ENCODE measurements around the gene BEX3.

The BEX3 gene

DNA sequence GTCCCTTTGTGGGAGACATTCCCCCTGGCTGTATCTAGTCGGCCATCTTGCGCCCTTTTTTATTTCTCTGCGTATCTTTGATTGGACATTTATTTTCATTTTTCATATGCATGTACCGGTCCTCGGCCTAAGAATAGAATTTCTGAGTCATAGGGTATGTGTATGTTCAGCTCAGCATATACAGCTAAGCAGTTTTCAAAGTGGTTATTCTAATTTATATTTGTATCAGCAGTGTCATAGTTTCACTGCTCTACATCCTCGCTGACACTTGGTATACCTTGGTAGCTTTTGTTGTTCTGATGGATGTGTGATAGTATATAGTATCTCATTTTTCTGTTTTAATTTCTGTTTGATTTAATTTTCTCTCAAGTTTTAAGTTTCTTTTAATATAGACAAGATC is 38.7 kb downstream of the BEX3 start:
- DNase-seq (ENCODE audit: low spot score): no peak
- TF ChIP-seq, protein P1, sequence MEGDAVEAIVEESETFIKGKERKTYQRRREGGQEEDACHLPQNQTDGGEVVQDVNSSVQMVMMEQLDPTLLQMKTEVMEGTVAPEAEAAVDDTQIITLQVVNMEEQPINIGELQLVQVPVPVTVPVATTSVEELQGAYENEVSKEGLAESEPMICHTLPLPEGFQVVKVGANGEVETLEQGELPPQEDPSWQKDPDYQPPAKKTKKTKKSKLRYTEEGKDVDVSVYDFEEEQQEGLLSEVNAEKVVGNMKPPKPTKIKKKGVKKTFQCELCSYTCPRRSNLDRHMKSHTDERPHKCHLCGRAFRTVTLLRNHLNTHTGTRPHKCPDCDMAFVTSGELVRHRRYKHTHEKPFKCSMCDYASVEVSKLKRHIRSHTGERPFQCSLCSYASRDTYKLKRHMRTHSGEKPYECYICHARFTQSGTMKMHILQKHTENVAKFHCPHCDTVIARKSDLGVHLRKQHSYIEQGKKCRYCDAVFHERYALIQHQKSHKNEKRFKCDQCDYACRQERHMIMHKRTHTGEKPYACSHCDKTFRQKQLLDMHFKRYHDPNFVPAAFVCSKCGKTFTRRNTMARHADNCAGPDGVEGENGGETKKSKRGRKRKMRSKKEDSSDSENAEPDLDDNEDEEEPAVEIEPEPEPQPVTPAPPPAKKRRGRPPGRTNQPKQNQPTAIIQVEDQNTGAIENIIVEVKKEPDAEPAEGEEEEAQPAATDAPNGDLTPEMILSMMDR (IDR thresholded peaks at IDR 0.05; ENCODE audit: extremely low read depth, insufficient read depth, missing control alignments): no peak
- in situ Hi-C loops (cut with MboI; ENCODE audit: low pct_unique_long_range_greater_than_20kb, low sequenced_read_pairs, unreplicated experiment): no loop called here

GRCh38 chrX:103415528-103415927 is 39.2 kb downstream of the BEX3 start:
- DNase-seq (ENCODE audit: low spot score): no peak
- in situ Hi-C loops (cut with MboI; ENCODE audit: low pct_unique_long_range_greater_than_20kb, low sequenced_read_pairs, unreplicated experiment): no loop called here
- TF ChIP-seq, protein P1 (IDR thresholded peaks at IDR 0.05; ENCODE audit: extremely low read depth, insufficient read depth, missing control alignments): no peak

DNA sequence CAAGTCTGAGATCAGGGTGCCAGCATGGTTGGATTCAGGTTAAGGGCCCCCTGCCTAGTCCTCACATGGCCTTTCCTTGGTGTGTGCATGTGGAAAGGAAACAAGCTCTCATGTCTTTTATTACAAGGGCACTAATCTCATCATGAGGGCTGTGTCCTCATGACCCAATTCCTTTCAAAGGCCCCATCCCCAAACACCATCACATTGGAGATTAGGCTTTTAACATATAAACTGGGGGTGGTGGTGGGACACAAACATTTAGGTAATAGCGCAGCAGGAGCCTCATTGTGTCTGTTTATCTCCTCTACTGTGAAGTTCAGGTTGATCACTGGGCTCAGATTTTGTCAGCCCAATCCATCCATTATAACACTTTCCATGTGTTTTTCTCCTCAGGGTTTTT is 41.0 kb downstream of the BEX3 start:
- no peak for DNase-seq (ENCODE audit: low spot score)
- TF ChIP-seq, protein P1 (IDR thresholded peaks at IDR 0.05; ENCODE audit: extremely low read depth, insufficient read depth, missing control alignments): no peak
- in situ Hi-C loops (cut with MboI; ENCODE audit: low pct_unique_long_range_greater_than_20kb, low sequenced_read_pairs, unreplicated experiment): no loop called here

DNA sequence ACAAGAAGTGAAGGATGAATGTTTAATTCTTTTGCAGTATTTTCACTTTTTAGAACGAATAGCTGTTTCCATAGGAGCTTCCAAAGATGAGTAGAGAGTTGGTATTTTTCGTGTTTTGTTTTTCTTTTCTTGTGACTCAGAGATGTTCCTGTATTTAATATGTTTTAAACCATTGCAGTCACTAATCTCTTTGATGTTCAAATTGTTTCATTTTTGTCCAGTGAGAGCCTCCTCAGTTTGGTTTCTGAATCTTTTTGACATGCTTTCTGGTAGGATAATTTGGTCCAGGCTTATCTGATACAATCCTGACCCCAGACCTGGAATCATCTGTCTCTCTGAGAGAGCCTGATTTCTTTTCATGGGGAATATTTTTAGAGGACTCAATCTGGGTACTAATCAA is 41.6 kb downstream of the BEX3 start:
- TF ChIP-seq, protein P1 (IDR thresholded peaks at IDR 0.05; ENCODE audit: extremely low read depth, insufficient read depth, missing control alignments): no peak
- in situ Hi-C loops (cut with MboI; ENCODE audit: low pct_unique_long_range_greater_than_20kb, low sequenced_read_pairs, unreplicated experiment): no loop called here
- DNase-seq (ENCODE audit: low spot score): no peak

- in situ Hi-C loops (cut with MboI; ENCODE audit: low pct_unique_long_range_greater_than_20kb, low sequenced_read_pairs, unreplicated experiment): no loop called here
- TF ChIP-seq, protein P1 (IDR thresholded peaks at IDR 0.05; ENCODE audit: extremely low read depth, insufficient read depth, missing control alignments): no peak
- DNase-seq (ENCODE audit: low spot score): no peak
Observed at GRCh38 chrX:103418811-103419340, 42.5 kb downstream of the BEX3 start.

DNA sequence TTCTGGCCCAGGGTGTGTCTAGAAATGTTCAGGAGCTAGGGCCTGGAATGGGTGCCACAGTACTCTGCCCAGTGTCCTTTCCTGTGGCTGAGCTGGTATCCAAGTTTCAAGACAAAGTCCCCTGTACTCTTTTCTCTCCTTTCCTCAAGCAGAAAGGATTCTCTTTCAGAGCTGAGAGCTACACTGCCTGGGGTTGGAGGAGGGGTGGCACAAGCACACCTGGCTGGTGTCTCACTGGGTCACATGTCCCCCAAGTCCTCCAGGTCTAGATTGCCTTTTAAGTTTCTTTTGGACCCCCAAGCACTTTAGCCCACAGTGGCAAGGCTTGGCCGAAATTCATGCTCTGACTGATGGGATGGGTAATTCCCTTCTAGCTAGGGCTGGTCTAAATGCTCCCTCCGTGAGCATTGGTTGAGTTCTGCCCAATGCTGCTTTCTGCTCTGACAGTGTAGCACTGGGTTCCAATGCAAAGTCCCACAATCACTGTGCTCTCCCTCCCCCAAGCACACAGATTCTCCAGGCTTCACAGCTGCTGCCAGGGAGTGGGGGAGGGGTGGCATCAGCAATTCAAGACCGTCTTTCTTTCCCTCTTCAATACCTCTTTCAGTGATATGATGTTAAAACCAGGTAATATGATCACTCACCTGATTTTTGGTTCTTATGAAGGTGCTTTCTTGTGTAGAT is 47.8 kb downstream of the BEX3 start:
- TF ChIP-seq, protein P1 (IDR thresholded peaks at IDR 0.05; ENCODE audit: extremely low read depth, insufficient read depth, missing control alignments): no peak
- no peak for DNase-seq (ENCODE audit: low spot score)
- in situ Hi-C loops (cut with MboI; ENCODE audit: low pct_unique_long_range_greater_than_20kb, low sequenced_read_pairs, unreplicated experiment): no loop called here
